H9 (cell line): Measurements from ENCODE around the gene NIPSNAP3A. TPM values are rescaled to one million over a fixed set of nuclear protein-coding genes. Genes with fewer than 3 reads are reported as not detected.

Experiments
- DNase-seq: peaks from one replicate; pipeline ENCODE4 v3.0.0-alpha.2; 2017
- H2AFZ ChIP-seq: one replicate; pipeline ENCODE4 v1.6.1; 2013; ENCODE audit warnings: mild to moderate bottlenecking, low read length, control low read depth, moderate library complexity
- H2AK5ac ChIP-seq: 2 replicates; pipeline ENCODE4 v1.6.1; 2013; ENCODE audit warnings: low read length, control low read depth, mixed read lengths; ENCODE audit not compliant: insufficient read length
- H2BK120ac ChIP-seq: one replicate; pipeline ENCODE4 v1.6.1; 2013; ENCODE audit warnings: low read depth, mild to moderate bottlenecking, low read length, control low read depth, inconsistent platforms; ENCODE audit not compliant: poor library complexity, severe bottlenecking
- H2BK12ac ChIP-seq: 2 replicates; pipeline ENCODE4 v1.6.1; 2013; ENCODE audit warnings: low read length, control low read depth, mixed read lengths, low read depth; ENCODE audit not compliant: insufficient read length
- H2BK15ac ChIP-seq: 2 replicates; pipeline ENCODE4 v1.6.1; 2013; ENCODE audit warnings: low read depth, low read length, control low read depth
- H2BK20ac ChIP-seq: one replicate; pipeline ENCODE4 v1.6.1; 2013; ENCODE audit warnings: low read depth, mild to moderate bottlenecking, low read length, control low read depth, inconsistent platforms; ENCODE audit not compliant: poor library complexity, severe bottlenecking
- H2BK5ac ChIP-seq: 2 replicates; pipeline ENCODE4 v1.6.1; 2013; ENCODE audit warnings: low read length, control low read depth, mixed read lengths; ENCODE audit not compliant: insufficient read length
- H3K14ac ChIP-seq: 2 replicates; pipeline ENCODE4 v1.6.1; 2013; ENCODE audit warnings: low read length, control low read depth; ENCODE audit not compliant: insufficient read depth
- H3K18ac ChIP-seq: 2 replicates; pipeline ENCODE4 v1.6.1; 2013; ENCODE audit warnings: low read depth, mild to moderate bottlenecking, mixed read lengths, low read length, control low read depth; ENCODE audit not compliant: insufficient read length
- H3K23ac ChIP-seq: 2 replicates; pipeline ENCODE4 v1.6.1; 2013; ENCODE audit warnings: low read length, control low read depth, mixed read lengths, low read depth; ENCODE audit not compliant: insufficient read length
- H3K23me2 ChIP-seq: 2 replicates; pipeline ENCODE4 v1.6.1; 2013; ENCODE audit warnings: low read depth, mild to moderate bottlenecking, mixed read lengths, low read length, control low read depth; ENCODE audit not compliant: insufficient read length, poor library complexity, severe bottlenecking
- H3K27ac ChIP-seq: 2 replicates; pipeline ENCODE4 v1.5.1; 2013; ENCODE audit warnings: low read length, control low read depth, mixed read lengths, low read depth; ENCODE audit not compliant: insufficient read length
- H3K27me3 ChIP-seq: 2 replicates; pipeline ENCODE4 v1.6.1; 2013; ENCODE audit warnings: low read length, control low read depth, inconsistent platforms; ENCODE audit not compliant: insufficient read depth
- H3K4ac ChIP-seq: 2 replicates; pipeline ENCODE4 v1.6.1; 2013; ENCODE audit warnings: low read depth, mild to moderate bottlenecking, control low read depth, inconsistent platforms, low read length, moderate library complexity
- H3K4me1 ChIP-seq: 2 replicates; pipeline ENCODE4 v1.6.1; 2013; ENCODE audit warnings: low read length, control low read depth, inconsistent platforms; ENCODE audit not compliant: insufficient read depth
- H3K4me2 ChIP-seq: 2 replicates; pipeline ENCODE4 v1.6.1; 2013; ENCODE audit warnings: low read length, control low read depth, mixed read lengths; ENCODE audit not compliant: insufficient read length, insufficient read depth
- H3K56ac ChIP-seq: 2 replicates; pipeline ENCODE4 v1.6.1; 2013; ENCODE audit warnings: low read depth, mild to moderate bottlenecking, mixed read lengths, low read length, control low read depth; ENCODE audit not compliant: insufficient read length
- H3K79me1 ChIP-seq: 2 replicates; pipeline ENCODE4 v1.6.1; 2013; ENCODE audit warnings: low read depth, mild to moderate bottlenecking, moderate library complexity, low read length, control low read depth, inconsistent platforms; ENCODE audit not compliant: insufficient read depth, poor library complexity, severe bottlenecking
- H3K79me2 ChIP-seq: 2 replicates; pipeline ENCODE4 v1.6.1; 2013; ENCODE audit warnings: low read length, control low read depth, inconsistent platforms; ENCODE audit not compliant: insufficient read depth
- H3K9ac ChIP-seq: 2 replicates; pipeline ENCODE4 v1.6.1; 2013; ENCODE audit warnings: low read length, control low read depth, mixed read lengths; ENCODE audit not compliant: insufficient read length; ENCODE audit errors: extremely low read depth
- H3K9me3 ChIP-seq: one replicate; pipeline ENCODE4 v1.6.1; 2013; ENCODE audit warnings: low read depth, low read length, inconsistent platforms; ENCODE audit not compliant: control insufficient read depth
- H3T11ph ChIP-seq: one replicate; pipeline ENCODE4 v1.6.1; 2013; ENCODE audit warnings: mild to moderate bottlenecking, low read length, control low read depth, inconsistent platforms
- H4K20me1 ChIP-seq: one replicate; pipeline ENCODE4 v1.6.1; 2013; ENCODE audit not compliant: control insufficient read depth, insufficient read length, insufficient read depth
- H4K5ac ChIP-seq: 2 replicates; pipeline ENCODE4 v1.6.1; 2013; ENCODE audit warnings: low read depth, mild to moderate bottlenecking, mixed read lengths, low read length, control low read depth; ENCODE audit not compliant: insufficient read length
- H4K8ac ChIP-seq: replicated peaks from 2 replicates; pipeline ENCODE4 v1.6.1; 2013; ENCODE audit warnings: low read length, control low read depth, mixed read lengths, low read depth; ENCODE audit not compliant: insufficient read length
- H4K91ac ChIP-seq: 2 replicates; pipeline ENCODE4 v1.6.1; 2013; ENCODE audit warnings: low read depth, mild to moderate bottlenecking, moderate library complexity, mixed read lengths, low read length, control low read depth; ENCODE audit not compliant: insufficient read length
- H3K27ac Mint-ChIP-seq, 3 experiments: 2 replicates in 2 of 3; 3 replicates in 1 of 3; pipeline ENCODE4 v1.8.0; 2020 to 2021; ENCODE audit warnings: mixed read lengths in 3 of 3, mild to moderate bottlenecking in 1 of 3, moderate library complexity in 1 of 3
- H3K27me3 Mint-ChIP-seq: 2 replicates; pipeline ENCODE4 v1.8.0; 2021; ENCODE audit warnings: low read depth, mild to moderate bottlenecking, moderate library complexity, mixed read lengths
- H3K36me3 Mint-ChIP-seq, 3 experiments: 2 replicates in 2 of 3; 3 replicates in 1 of 3; pipeline ENCODE4 v1.8.0; 2020 to 2021; ENCODE audit warnings: low read depth in 3 of 3, mixed read lengths in 3 of 3; ENCODE audit not compliant: insufficient read depth in 1 of 3
- H3K4me1 Mint-ChIP-seq, 2 experiments: 2 replicates each; pipeline ENCODE4 v1.8.0; 2020; ENCODE audit warnings: mixed read lengths in 2 of 2
- H3K4me3 Mint-ChIP-seq, 2 experiments: 2 replicates in 1 of 2; 3 replicates in 1 of 2; pipeline ENCODE4 v1.8.0; 2020 to 2021; ENCODE audit warnings: mild to moderate bottlenecking in 2 of 2, mixed read lengths in 2 of 2, moderate library complexity in 1 of 2
- H3K9me3 Mint-ChIP-seq, 2 experiments: 2 replicates in 1 of 2; 3 replicates in 1 of 2; pipeline ENCODE4 v1.8.0; 2020; ENCODE audit warnings: mild to moderate bottlenecking in 2 of 2, mixed read lengths in 2 of 2, moderate library complexity in 1 of 2
- CTCF ChIP-seq: fragments of 200-600 bp; sonication (generic); conservative IDR thresholded peaks from 3 replicates; pipeline ENCODE4 v1.8.0; 2021; ENCODE audit warnings: antibody characterized with exemption, mild to moderate bottlenecking
- WGBS: extraction: QIAGEN DNeasy Blood & Tissue Kit; methylation state at CpG from one replicate; pipeline ENCODE4 v1.1.7; 2013; ENCODE audit warnings: missing lambda C conversion rate, low lambda C conversion rate, mixed read lengths; ENCODE audit not compliant: insufficient read length; ENCODE audit errors: extremely low coverage; 5-methylcytosine and 5-hydroxymethylcytosine counted together
- total RNA-seq: library from RNA; stranded (reverse); gene quantifications from 2 replicates; pipeline ENCODE4 v1.2.1, GENCODE V29; 2021

NIPSNAP3A gene
- total RNA-seq, 1 experiment from 2014 or later = 13.9 TPM

- H3K79me1 ChIP-seq = no peaks in the 10 kb centered on the region
- no peak overlapping the region for H3K9ac ChIP-seq
- H3K23ac ChIP-seq = no peak overlapping the region
- no peak overlapping the region for H4K91ac ChIP-seq
- no peak overlapping the region for H4K8ac ChIP-seq
- H3K23me2 ChIP-seq = no peaks in the 10 kb centered on the region
- no peak overlapping the region for H3K18ac ChIP-seq
- H2BK20ac ChIP-seq = no peak overlapping the region
- no peaks in the 10 kb centered on the region for H3K4me1 ChIP-seq
- H2AFZ ChIP-seq = no peak overlapping the region
- no peak overlapping the region for H4K5ac ChIP-seq
- H3K4me2 ChIP-seq = no peak overlapping the region
- H3K27ac ChIP-seq = no peak overlapping the region
- H3K27me3 ChIP-seq = no peaks in the 10 kb centered on the region
- H3K14ac ChIP-seq = no peak overlapping the region
- no peak overlapping the region for H2BK120ac ChIP-seq
- Mint-ChIP-seq H3K4me1 (no peaks in the 10 kb centered on the region), H3K4me3 (no peak overlapping the region), H3K36me3 (peaks cover 0 to 47% (median 31%) of the 10 kb centered on the region in 3 experiments; a peak in 5 of 7 replicates), H3K27me3 (no peaks in the 10 kb centered on the region), H3K27ac (no peak overlapping the region), H3K9me3 (no peaks in the 10 kb centered on the region)
- no peak overlapping the region for H2BK5ac ChIP-seq
- no peak for TF ChIP-seq CTCF
- H3T11ph ChIP-seq = no peak overlapping the region
- no peak overlapping the region for H3K4ac ChIP-seq
- no peaks in the 10 kb centered on the region for H3K79me2 ChIP-seq
- H2AK5ac ChIP-seq = no peak overlapping the region
- WGBS = no CpG with 5 or more reads among the region's 2 CpGs
- H4K20me1 ChIP-seq = no peaks in the 10 kb centered on the region
- H3K9me3 ChIP-seq = no peaks in the 10 kb centered on the region
- H2BK15ac ChIP-seq = no peak overlapping the region
- H3K56ac ChIP-seq = no peak overlapping the region
- DNase-seq = no peak
- H2BK12ac ChIP-seq = no peak overlapping the region
Measured at GRCh38 chr9:104784098-104784497, 36.6 kb downstream of the NIPSNAP3A start.
